Mesenteric fat pad (tissue), 1 donor: ENCODE measurements around the gene KCND3. TPM values are rescaled to one million over a fixed set of nuclear protein-coding genes. Genes with fewer than 3 reads are reported as not detected.
A peak's percentile ranks its signal among the peaks of the same experiment; 100 is the strongest.

Experiments
- DNase-seq: peaks from one replicate; pipeline ENCODE4 v3.0.0-alpha.2; 2020; ENCODE audit warnings: low spot score
- long read RNA-seq: library from polyadenylated mRNA; unstranded; transcript quantifications from one replicate; pipeline ENCODE4 v2.0.0, GENCODE V29; 2020
- total RNA-seq: library from RNA; stranded (reverse); fragmentation: NEBNext Ultra II Directional; extraction: Animal tissue kit (Norgen Biotek cat#: 25700); gene quantifications from one replicate; pipeline ENCODE4 v1.2.1, GENCODE V29; 2021
- donor health status: DM: yes; HTN: yes; CAD: no.

The KCND3 gene
- total RNA-seq: 18.4 TPM
- long read RNA-seq, partial matches to known transcripts: 0 of 13 reads
- long read RNA-seq, other reads (novel, unspliced or antisense): 13 of 13 reads

DNA sequence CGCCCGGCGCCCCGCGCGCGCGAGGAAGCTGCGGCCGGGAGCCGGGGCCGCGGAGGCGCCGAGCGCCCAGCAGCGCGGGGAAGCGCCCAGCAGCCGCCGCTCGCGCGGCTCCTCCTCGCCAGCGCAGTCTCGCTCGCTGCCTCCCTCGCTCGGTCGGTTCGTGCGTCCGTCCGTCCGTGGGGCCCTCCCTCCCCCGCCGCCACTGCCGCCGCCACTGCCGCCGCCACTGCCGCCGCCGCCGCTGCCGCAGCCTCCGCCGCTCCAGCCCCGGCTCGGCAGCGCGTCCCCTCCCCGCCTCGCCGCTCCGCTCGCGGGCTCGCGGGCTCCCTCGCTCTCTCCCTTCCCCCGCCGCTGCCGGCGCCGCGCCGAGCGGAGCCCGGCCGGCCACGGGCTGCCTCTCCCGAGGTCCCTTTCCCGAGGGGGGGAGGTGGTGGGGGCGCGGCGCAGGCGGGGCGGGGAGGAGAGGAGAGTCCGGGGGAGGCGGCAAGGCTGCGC, at the start of gene KCND3:
Gene KCND3 (minus strand): TSS at position 138 of the 495 bp plus-strand sequence.
- no peak for DNase-seq

DNA sequence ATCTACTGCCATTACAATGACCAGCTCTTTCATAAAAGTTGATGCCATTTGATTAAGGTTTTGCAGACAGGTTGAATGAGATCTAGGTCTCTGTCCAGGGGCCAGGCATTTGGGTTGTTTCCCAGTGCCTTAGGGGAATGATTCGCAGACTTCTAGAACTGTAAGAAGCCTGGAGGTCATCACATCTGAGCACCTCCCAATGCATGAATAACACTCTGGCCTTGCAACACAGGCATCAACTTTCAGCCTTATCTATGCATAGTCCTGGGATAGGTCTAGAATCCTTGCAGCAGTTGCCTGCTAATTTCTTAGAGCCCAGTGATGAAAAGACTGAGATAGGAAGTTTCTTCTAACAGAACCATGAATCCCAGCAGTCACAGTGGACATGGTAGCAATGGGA, 44.8 kb upstream of the KCND3 start:
- no peak for DNase-seq

DNA sequence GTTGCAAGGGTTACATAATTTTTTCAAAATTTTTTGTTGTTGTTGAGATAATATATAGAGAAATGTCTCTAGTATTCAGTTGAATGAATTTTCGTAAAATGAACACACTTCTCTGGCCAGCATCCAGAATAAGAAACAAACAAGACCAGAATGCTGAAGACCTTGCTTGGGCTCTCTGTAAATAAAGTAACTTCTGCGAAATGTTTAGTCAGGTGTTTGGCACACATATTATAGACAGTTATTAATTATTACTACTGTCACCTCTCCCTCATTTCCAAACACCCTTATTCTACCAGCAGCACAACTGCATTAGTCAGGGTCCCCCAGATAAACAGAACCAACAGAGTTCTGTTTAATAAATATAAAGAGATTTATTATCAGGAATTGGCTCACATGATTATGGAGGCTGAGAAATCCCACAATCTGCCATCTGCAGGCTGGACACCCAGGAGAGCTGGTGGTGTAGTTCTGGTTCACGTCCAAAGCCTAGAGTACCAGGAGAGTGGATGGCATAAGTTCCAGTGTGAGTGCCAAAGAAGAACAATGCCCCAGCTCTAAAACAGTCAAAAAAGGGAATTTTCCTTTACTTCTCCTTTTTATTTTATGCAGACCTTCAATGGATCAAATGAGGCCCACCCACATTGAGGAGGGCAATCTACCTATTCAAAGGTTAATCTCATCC, 44.1 kb upstream of the KCND3 start:
- no peak for DNase-seq

DNA sequence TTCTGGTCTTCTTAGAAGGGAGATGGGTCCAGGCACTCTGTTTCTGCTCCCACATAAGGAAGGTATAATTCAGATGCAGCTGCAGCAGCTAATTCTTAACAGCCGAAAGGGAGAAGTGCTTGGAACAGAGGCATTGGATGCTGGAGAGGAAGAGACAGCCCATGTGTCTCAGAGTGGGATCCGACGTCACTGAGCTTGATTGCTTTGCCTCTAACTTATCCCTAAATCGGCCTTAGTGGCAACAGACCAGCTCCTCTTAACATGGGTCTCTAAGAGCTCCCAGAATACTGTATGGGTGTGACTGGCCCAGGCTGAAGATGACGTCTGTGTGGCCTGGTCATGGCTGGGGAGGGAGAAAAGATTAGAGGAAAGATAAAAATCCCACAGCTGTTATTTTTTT, 40.7 kb upstream of the KCND3 start:
- no peak for DNase-seq

DNA sequence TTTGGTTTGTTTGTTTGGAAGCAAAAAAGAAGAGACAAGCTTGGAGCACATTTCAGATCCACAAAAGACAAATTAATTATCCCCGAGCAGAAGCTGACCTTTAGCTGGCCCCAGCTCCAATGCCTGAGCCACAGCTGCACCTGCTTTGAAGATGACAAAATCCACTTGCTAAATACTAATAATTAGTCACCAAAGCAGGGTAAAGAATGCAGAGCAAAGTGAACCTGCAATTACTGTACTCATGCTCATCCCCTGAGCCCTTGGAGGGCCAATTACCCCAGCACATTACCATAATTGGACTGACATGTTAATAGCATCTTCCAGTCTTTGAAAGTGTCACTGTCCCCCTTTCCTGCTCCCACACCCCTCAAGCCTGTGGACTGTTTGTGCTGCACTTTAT, 38.2 kb upstream of the KCND3 start:
- DNase-seq: no peak

DNA sequence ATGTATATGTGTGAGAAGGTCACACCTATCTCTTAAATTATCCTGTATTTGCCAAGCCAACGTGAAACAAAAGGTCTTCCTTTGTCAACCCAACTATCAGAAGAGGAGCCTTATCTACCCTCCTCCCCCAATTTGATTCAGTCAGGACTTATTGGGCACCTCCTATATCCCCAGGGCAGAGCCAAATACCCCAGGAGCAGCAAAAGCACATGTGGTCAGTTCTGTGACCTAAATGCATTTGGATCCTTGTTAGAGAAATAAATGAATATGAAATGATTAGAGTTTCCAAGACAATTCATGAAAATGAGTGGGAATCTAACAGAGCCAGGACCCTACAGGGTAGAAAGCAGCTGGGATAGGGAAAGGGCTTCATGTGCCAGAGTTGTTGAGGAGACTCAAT, 37.0 kb upstream of the KCND3 start:
- DNase-seq: no peak

DNA sequence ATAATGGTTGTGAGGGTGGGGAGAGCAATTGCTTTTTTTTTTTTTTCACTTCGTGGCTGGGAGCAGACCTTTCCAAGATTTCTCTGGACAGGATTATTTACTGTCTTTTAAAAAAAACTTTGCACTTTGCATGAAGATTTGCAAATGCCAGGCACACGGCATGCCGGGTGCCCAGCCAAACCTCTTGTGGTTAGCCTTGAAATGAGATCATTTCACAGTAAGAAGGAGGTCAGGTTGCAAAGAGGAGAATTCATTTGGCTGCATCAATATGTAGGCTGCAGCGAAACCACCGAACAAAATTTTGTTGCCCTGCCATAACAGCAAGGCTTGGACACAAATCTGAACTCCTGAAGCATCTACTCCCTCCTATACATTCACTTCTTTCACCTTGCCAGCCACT, 36.5 kb upstream of the KCND3 start:
- no peak for DNase-seq

DNA sequence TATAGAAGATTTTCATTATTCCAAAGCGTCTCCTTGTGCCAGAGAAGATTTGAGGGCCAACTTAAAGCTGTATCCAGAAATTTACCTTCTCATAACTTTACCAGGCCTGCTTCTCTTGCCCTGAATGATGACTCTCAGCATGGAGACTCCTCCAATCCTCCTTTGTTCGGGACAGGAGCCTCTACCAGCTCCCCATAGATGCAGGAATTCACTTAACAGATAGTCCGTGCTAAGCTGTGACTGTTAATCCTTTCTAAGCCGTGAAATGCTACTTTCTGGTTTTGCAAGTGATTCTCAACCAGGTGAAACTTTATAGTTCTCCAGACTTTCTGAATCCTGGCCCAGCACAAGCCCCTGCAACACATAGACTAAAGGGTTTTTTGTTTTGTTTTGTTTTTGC, 31.8 kb upstream of the KCND3 start:
- DNase-seq: no peak

DNA sequence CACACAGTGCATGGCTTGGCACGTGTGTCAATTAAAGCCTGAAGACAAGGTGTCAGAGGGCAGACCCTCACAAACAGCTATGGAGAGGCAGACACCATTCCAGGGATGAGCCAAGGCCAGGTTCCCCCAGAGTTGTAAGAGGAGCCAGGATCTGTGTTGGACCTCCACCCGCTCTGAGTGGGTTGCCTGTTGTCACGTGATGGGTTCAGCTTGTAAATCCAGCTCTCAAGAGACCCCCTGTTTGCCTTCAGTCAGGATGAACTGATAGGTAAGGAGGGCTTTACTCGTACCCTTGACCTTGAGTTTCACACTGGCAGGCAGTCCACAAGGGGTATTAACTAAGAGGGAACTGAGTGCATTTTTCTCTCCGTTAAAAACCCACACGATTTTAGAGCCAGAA, 27.7 kb upstream of the KCND3 start:
- no peak for DNase-seq

DNA sequence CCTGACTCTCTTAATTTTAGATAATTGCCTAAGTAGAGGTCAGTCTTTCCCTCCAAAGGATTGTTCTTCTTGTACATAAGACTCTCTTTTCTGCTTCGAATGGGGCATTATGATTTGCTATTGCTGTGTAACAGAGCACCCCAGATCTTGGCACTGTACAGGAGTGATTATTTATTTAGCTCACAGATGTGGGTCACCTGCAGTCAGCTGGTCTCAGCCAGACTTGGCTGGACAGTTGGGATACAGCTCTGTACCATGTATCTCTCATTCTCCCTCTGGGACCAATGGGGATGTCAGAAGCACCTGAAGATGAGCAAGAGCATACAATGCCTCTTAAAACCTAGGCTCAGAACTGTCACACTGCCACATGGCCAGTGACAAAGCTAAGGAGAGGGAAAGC, 23.4 kb upstream of the KCND3 start:
- no peak for DNase-seq

DNA sequence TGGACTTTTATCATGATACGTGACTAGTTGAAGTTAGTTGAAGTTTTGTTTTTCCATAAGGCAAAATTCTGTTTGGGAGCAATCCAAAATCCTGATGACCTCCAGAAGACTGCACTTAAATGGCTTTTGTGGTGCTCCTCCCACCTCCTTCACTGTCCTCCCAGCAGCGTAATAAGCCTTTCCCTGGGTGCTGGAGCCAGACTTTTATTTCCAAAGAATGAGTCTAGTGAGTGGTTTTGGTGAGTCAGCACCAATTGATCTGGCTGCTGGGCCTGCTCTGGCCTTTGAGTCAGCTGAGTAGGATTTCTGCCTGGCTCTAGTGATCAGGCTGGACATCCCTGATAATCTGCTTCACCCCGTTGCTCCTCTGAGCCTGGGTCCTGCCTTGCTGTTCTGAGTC, 21.7 kb upstream of the KCND3 start:
- no peak for DNase-seq

DNA sequence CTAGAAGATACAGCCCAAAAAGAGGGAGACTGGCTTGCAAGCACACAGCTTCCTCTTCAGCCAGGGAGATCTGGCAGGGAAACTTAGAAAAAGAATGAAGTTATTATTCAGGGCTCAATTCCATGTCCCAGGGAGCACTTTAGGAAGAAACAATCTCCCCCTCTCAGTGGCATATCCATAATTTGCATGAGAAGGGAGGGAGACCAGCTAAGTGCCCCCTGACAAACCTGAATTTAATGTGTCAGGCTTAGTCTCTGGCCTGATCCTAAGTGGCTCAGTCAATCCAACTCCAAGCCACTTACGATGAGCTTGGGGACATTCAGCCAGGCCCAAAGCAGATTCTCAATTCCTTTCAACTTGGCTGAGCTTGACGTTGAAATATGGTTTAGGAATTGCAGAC, 17.7 kb upstream of the KCND3 start:
- no peak for DNase-seq

DNA sequence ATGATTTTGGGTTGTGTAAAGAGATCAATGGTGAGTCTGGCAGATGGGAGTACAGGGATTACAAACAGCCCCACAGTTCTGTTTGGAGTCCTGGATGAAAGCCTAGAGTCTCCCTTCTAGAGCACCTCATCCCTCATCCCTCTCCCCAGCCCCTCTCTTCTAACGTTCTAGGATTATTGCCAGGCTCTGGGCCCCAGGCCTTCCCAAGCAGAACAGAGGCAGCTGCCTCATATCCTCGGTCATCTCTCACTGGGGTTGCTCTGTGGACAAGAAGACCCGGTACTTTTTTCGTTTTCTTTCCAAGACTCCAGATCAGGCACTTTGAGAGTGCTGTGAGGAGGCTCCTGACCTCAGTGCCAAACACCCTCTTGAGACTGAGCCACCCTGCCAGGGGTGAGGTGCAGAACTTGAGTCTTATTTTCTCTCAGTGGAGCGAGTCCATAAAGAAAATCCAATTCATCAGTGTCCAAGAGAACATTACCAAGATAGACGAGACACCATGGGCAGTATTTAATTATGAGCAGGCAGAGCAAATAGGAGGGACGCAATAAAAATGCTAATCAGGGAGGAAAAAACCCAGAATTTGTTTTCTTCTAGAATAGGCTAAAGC, 17.1 kb upstream of the KCND3 start:
- DNase-seq: no peak

DNA sequence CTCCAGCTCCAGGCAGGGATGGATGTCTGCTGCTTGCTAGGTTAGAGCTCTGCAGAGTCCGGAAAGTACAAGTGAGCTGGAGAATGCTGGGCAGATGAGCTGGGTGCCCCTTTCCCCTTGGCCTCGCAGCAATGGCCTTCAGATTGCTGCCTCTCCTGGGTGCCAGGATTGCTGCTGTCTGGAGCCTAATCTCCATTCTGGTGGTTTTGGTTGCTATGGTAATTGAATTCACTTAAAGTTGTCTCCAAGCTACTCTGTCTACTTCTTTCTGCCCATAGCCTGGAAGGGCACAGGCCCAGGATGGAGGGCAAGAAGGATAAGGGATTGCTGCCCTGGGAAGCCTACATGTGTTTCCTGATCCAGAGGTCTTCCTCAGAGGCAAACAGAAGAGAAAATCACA, 14.6 kb upstream of the KCND3 start:
- no peak for DNase-seq

DNA sequence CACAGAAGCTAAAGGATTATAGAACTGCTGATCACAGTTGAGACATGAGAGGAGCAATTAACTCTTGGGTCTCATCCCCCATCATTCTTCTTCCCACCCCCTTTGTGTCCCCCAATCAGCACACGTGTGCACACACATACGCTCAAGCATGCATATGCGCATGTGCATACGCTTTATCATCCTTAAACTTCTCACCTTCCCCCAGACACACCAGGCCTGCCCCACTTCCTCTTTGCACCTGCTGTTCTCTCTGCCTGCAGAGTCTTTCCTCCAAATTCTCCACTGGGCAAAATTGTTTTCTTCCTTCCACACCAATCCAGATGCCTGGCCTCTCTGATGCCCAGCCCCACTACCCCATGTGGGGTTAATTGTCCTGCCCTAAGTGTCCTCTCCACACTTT, 13.0 kb upstream of the KCND3 start:
- DNase-seq: no peak

DNA sequence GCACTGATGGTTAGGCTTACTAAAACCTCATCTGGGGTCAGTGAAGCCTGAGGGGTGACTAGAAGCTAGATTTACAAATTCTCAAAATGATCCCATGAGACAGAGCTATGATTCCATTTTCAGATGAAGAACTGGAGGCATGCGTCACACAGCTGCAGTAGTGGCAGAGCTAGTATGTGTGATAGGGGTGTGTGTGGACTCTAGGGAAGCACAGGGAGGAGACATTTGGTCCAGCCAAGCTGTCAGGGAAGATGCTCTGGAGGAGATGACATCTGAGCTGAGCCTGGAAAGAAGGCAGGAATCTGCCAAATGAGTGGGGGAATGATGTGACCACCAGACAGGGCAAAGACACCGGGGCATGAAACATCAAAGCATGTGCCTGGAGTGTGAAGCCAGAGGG, 12.0 kb upstream of the KCND3 start:
- DNase-seq: no peak

DNA sequence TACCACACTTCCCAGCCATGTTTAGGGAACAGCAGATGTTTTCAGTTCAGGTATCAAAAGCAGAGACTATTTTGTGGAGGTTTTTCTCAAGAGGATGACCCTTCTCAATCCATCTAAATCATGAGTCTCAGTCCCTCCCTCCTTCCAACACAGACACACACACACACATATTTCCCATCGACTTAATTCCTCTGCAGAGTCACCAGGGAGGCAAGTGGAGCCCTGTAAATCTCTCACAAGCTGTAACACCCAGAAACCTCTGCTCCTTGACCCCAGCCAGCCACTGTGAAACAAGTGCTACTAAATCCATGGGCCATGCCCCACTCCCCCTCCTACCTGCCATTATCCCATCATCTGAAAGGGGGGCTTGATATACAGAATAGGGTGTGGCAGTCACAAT, 10.6 kb upstream of the KCND3 start:
- DNase-seq: no peak

DNA sequence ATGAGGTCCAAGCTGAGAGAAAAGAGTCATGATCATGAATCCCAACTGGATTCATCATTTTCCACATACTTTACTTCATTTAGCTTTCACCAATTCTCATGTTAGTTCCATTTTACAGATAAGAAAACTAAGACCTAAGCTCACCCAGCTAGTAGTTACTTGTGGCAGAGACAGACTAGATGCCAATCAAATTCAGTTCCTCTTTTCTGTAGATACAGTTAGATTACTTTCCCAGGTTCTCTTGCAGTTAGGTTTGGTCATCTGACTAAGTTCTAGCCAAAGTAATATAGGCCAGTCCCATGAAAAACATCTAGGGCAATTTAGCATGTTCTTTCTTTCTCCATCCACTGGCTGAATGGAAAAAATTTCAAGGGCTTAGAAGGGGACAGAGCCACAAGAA, 8.9 kb upstream of the KCND3 start:
- DNase-seq: no peak

DNA sequence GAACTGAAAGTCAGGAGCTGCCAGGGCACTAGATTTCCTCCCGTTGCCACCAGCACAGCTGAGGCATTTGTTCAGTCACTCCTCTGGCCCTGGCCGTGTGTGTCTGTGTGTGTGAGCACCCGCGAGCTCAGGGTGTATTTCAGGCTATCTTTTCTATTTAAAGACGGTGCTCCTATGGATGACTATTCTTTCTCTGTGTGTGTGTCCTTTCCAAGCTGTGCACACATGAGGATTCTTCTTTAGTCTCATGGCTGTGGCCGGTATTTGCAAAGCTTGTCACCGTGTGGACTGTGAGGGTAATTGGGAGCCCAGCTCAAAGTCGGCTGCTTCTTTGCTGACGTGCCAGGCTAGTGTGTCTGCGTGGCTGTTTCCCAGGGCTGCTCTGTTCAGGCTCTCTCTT, 3.0 kb upstream of the KCND3 start:
- DNase-seq: no peak

DNA sequence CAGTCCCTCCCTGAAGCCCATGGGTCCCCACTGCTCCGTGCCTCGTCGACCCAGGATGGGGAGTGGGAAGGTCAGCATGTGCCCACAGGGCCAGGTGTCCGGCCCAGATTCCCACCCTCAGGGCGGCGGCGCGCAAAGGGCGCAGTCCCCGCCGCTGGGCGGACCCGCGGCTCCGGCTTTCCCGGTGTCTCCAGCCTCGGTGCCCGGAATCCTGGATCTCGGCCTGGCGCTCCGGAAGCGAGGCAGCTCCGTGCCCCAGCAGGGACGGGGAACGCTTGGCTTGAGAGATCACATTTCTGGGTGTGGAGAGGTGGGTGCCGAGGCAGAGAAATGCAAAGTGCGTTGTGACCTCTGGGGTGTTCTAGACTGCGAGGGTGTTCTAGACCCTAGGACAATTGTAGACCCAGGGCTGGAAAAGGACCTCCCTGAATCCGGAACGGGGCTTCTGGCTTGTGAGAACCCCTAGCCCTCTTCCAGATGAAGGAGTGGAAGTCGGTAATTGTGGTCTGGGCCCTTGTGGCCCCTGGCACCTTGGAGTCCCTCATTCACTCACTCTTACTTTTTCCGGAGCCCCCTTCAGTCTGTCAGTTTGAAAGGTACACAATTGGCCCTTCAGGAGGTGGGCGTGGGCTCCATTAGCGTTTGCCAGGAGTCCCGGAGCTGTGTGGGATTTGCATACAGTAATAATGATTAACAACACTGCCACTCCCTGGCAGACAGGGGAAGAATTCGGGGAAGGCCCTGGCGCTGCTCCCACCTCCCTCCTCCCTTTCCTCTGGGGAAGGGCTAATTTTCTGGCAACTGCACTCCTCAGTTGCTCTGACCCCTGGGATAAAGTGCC, 1.6 kb upstream of the KCND3 start:
- DNase-seq: peak; percentile 91

DNA sequence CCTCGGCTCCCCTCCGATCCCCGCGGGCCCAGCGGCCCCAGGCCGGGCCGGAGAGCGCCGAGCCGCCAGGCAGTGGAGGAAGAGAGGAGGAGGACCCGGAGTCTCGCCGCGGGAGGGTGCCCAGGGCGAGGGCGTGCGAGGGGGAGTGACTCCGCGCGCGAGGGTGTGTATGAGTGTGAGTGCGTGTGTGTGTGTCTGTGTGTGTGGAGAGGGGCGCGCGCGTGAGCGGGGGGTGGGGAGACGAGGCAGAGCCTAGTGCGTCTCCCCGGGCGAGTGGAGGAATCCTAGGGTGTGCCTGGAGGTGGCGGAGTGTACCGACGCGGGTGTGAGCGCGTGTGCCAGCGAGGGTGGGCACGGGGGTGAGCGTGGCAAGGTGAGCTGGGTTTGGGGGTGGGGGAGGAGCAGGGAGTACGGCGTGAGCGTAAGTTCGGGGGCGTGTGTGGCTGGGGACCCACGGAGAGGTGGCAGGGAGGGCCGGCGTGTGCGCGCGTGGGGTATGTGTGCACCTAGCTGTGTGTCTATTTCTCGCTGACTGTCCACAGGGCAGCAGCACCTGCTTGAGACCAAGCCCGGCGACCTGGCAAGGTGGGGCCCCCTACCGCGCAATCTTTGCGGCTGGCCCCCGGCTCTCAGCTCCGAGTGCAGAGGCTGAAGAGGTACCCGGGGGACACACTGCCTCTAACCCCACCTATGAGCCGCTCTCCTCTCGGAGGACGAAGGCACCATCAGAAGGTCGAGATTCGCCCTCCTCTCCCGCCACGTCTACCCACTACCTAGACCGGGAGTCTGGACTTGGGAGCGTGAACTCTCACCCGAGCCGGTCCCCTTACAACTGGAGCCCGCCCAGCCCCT, 784 bp upstream of the KCND3 start:
- no peak for DNase-seq
